Measurements from ENCODE around the gene HNRNPUL2. TPM values are rescaled to one million over a fixed set of nuclear protein-coding genes. Genes with fewer than 3 reads are reported as not detected.
"Not testable (repeated sequence)": the region's sequence is repeated elsewhere in the genome, so short reads cannot be mapped to it uniquely, and the experiment has no call there.

Gene HNRNPUL2
- polyA plus RNA-seq, 1 donor: 65.1 TPM

DNA sequence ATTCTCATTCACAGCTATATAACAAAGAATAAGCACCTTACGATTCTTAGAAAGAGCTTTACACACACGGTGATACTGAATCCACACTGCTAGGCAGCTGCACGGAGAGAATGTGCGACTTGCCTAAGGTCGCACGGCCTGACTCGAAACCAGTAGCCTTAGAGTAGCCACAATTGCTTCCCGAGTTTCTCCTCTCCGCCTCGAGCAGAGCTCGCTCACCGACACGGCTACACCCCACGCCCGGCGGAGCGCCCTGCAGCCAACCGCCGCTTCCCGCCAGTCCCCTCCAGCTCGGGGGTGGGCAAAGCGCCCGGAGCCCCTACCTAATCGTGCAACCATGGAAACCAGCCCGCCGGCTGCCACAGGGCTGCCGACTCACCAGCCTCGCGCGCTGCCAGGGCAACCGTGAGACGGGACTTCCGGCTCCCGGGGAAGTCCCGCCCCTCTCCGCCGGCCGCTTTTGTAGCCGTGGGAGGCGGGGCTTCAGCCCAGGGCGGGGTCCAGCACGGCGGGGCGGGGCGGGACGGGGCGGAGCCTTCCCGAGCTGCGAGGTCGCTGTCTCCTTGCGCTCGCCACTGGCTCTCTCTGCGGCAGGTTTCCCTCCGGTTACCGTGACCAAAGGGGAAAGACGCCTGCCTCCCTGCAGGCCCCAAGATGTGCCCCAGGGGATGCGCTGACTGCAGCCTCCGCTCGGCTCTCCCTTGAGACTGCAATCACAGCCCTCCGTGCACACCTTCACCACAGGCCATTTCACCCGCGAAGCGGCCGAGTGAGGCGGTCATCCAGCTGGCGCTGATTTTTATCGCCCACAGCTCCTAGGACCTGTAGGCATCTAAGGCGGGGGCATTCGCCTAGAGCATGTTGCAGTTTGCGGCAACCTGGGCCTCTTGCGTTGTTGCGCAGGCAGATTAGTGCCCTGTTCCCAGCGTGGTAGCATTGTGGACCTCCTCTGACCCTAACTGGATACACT lies 21.1 kb downstream of the HNRNPUL2 start:
- H3K27me3 ChIP-seq (ENCODE audit: control insufficient read depth, insufficient read depth, low read length): no peaks in the 10 kb centered on the region
- no peaks in the 10 kb centered on the region for H3K9me3 ChIP-seq (ENCODE audit: control insufficient read depth, low read depth, low read length)
- peaks cover 44% of the 10 kb centered on the region for H3K4me1 ChIP-seq (ENCODE audit: control insufficient read depth, insufficient read depth, low read length)
- peak; percentile 90 to 92 for DNase-seq
- H3K36me3 ChIP-seq (ENCODE audit: control insufficient read depth, insufficient read depth, low read length): peaks cover 20% of the 10 kb centered on the region
- peak overlapping the region; percentile 81 for H3K27ac ChIP-seq (ENCODE audit: low read length)
- whole genome bisulfite sequencing (ENCODE audit: insufficient coverage, low lambda C conversion rate): 0% methylated on average over 2 of the region's 73 CpGs
- peak overlapping the region; percentile 90 for H3K4me3 ChIP-seq (ENCODE audit: low read length)

DNA sequence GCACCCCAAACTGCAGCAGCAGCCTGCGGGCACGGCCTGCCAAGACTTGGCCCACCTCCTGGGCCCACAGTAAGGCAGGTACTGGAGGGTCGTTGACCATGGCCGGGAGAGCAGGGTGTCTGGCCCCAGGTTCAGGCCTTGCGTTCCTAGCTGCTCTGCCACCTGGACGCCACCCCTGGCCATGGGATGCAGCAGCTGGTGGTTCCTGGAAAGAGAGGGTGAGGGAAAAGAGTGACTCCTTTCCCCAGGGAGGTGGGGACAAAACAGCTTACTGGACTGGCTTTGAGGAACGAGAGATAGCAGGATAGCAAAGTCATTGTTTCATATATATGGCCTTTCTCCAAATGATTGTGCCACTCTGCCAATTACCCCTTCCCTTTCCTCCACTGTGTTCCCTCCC lies 21.8 kb downstream of the HNRNPUL2 start:
- Histone ChIP-seq H3K36me3 (ENCODE audit: control insufficient read depth, insufficient read depth, low read length) (peaks cover 17% of the 10 kb centered on the region), H3K9me3 (ENCODE audit: control insufficient read depth, low read depth, low read length) (no peaks in the 10 kb centered on the region), H3K27ac (ENCODE audit: low read length) (peak overlapping the region; percentile 81), H3K4me1 (ENCODE audit: control insufficient read depth, insufficient read depth, low read length) (peaks cover 42% of the 10 kb centered on the region), H3K4me3 (ENCODE audit: low read length) (peak overlapping the region; percentile 90), H3K27me3 (ENCODE audit: control insufficient read depth, insufficient read depth, low read length) (no peaks in the 10 kb centered on the region)
- WGBS (ENCODE audit: insufficient coverage, low lambda C conversion rate): no CpG with 5 or more reads among the region's 7 CpGs
- DNase-seq: peak in 1 of 2 donors; percentile 37

DNA sequence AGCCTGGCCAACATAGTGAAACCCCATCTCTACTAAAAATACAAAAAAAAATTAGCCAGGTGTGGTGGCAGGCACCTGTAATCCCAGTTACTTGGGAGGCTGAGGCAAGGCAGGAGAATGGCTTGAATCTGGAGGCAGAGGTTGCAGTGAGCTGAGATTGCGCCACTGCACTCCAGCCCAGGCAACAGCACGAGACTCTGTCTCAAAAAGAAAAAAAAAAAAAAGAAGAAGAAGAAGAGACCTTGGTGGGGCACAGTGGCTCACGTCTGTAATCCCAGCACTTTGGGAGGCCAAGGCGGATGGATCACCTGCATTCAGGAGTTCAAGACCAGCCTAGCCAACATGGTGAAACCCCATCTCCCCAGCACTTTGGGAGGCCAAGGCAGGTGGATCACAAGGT lies 23.3 kb downstream of the HNRNPUL2 start:
- not testable (repeated sequence) for DNase-seq; H3K4me3 ChIP-seq (ENCODE audit: low read length); H3K27ac ChIP-seq (ENCODE audit: low read length); H3K27me3 ChIP-seq (ENCODE audit: control insufficient read depth, insufficient read depth, low read length); H3K9me3 ChIP-seq (ENCODE audit: control insufficient read depth, low read depth, low read length)
- WGBS (ENCODE audit: insufficient coverage, low lambda C conversion rate): no CpG with 5 or more reads among the region's 4 CpGs
- Histone ChIP-seq H3K4me1 (ENCODE audit: control insufficient read depth, insufficient read depth, low read length) (peaks cover 35% of the 10 kb centered on the region), H3K36me3 (ENCODE audit: control insufficient read depth, insufficient read depth, low read length) (peaks cover 13% of the 10 kb centered on the region)

- peaks cover 19% of the 10 kb centered on the region for H3K4me1 ChIP-seq (ENCODE audit: control insufficient read depth, insufficient read depth, low read length)
- H3K36me3 ChIP-seq (ENCODE audit: control insufficient read depth, insufficient read depth, low read length): peaks cover 11% of the 10 kb centered on the region
- no CpG with 5 or more reads among the region's 11 CpGs for WGBS (ENCODE audit: insufficient coverage, low lambda C conversion rate)
- no peaks in the 10 kb centered on the region for H3K9me3 ChIP-seq (ENCODE audit: control insufficient read depth, low read depth, low read length)
- no peak overlapping the region for H3K27ac ChIP-seq (ENCODE audit: low read length)
- DNase-seq: no peak
- H3K27me3 ChIP-seq (ENCODE audit: control insufficient read depth, insufficient read depth, low read length): no peaks in the 10 kb centered on the region
- H3K4me3 ChIP-seq (ENCODE audit: low read length): no peak overlapping the region
Observed at GRCh38 chr11:62702246-62702645, 25.0 kb downstream of the HNRNPUL2 start.

DNA sequence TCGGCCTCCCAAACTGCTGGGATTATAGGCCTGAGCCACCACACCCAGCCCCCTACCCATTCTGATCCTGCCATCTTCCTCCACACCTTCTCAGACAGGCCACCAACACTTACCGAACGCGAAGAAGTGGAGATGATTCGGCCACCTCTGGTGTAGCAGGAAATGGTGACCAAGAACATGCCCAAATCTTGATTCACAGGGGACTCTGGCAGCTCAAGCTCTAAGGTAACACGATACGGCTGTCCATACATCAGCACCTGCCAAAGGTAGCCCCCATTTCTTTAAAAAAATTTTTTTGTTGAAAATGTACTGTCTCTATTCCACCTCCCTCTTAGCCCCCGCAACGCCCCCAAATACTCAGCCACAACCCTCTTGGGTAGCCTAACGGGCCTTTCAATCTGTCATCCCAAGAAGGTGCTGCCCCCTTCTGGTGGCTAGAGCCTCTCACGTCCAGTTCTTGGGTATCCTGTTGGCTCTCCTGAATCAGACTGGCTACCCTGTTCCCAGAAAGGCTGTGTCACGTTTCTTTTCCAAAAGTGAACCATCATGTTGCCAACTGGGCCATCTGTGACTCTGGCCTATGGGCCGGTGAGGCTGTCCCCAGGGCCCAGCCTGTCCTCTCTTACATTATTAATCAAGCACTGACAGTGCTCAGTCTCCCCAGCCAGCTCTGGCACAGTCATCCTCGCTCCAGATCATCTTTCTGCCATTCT lies 32.6 kb downstream of the HNRNPUL2 start:
- H3K36me3 ChIP-seq (ENCODE audit: control insufficient read depth, insufficient read depth, low read length): peaks cover 40% of the 10 kb centered on the region

DNA sequence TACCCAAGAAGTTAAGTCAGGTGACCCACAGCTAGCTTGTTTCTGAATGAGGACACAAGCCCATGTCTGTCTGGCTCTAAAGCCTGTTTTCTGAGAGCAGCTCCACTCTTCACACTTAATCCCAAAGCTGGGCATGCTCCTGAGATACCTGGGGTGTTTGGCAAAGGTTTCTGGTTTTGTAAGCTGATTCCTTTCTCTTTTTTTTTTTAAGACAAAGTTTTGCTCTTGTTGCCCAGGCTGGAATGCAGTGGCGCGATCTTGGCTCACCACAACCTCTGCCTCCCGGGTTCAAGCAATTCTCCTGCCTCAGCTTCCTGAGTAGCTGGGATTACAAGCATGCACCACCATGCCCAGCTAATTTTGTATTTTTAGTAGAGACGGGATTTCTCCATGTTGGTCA lies 33.6 kb downstream of the HNRNPUL2 start:
- not testable (repeated sequence) for H3K27me3 ChIP-seq (ENCODE audit: control insufficient read depth, insufficient read depth, low read length); H3K9me3 ChIP-seq (ENCODE audit: control insufficient read depth, low read depth, low read length); H3K4me1 ChIP-seq (ENCODE audit: control insufficient read depth, insufficient read depth, low read length); DNase-seq; H3K27ac ChIP-seq (ENCODE audit: low read length); H3K4me3 ChIP-seq (ENCODE audit: low read length)
- peaks cover 40% of the 10 kb centered on the region for H3K36me3 ChIP-seq (ENCODE audit: control insufficient read depth, insufficient read depth, low read length)
- no CpG with 5 or more reads among the region's 4 CpGs for WGBS (ENCODE audit: insufficient coverage, low lambda C conversion rate)

More for the DNA sequence above, 32.6 kb downstream of the HNRNPUL2 start:
- Histone ChIP-seq H3K27ac (ENCODE audit: low read length) (no peak overlapping the region), H3K4me1 (ENCODE audit: control insufficient read depth, insufficient read depth, low read length) (no peaks in the 10 kb centered on the region), H3K4me3 (ENCODE audit: low read length) (no peak overlapping the region), H3K9me3 (ENCODE audit: control insufficient read depth, low read depth, low read length) (no peaks in the 10 kb centered on the region), H3K27me3 (ENCODE audit: control insufficient read depth, insufficient read depth, low read length) (no peaks in the 10 kb centered on the region)
- peak in 1 of 2 donors; percentile 49 for DNase-seq
- no CpG with 5 or more reads among the region's 14 CpGs for WGBS (ENCODE audit: insufficient coverage, low lambda C conversion rate)

DNA sequence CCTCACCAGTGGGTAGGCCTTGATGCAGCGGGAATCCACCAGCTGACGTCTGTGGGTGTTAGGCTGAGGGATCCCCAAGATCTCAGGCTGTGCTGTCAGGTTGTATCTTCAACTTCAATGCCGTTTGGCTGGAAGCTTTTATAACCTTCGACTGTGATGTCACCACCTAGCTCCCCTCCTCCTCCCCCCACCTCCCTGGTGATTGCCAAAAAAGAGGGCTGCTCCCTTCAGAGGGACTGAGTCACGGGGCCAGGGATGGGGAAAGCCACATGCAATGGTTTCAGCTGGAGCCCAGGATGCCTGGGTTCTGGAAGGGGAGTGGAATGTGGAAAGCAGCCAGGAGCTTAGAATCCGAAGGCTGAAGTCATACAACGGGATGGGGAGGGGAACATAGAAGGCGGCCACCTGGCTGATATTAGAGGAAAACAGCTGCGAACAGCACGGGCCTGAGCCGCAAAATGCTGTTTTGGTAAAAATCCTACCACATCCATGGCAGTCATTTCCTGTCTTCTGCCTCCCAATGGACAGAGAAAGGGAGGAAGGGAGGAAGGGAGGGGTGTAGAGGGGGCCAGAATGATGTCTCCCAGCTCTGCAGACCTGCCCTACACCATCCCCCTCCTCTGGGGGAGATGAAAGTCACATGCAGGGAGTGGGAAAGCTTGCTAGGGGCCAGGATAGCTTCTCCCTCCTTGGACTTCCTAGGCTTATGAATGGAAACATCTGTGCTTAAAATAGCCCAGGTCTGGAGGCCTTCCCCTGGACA lies 37.7 kb downstream of the HNRNPUL2 start, which contains the start of gene LRRN4CL:
TSS of gene LRRN4CL (minus strand) at position 110 of the 763 bp plus-strand sequence. CDS start 1,022 bp downstream, outside the sequence.
- peak in 1 of 2 donors; percentile 46 for DNase-seq
- peaks cover 4% of the 10 kb centered on the region for H3K9me3 ChIP-seq (ENCODE audit: control insufficient read depth, low read depth, low read length)
- peak within 1 kb of the TSS; percentile 34 for H3K4me3 ChIP-seq (ENCODE audit: low read length)
- H3K4me1 ChIP-seq (ENCODE audit: control insufficient read depth, insufficient read depth, low read length): no peaks in the 10 kb centered on the region
- H3K36me3 ChIP-seq (ENCODE audit: control insufficient read depth, insufficient read depth, low read length): peaks cover 40% of the 10 kb centered on the region
- WGBS (ENCODE audit: insufficient coverage, low lambda C conversion rate): no CpG with 5 or more reads among the region's 11 CpGs
- H3K27ac ChIP-seq (ENCODE audit: low read length): peak within 1 kb of the TSS; percentile 67
- H3K27me3 ChIP-seq (ENCODE audit: control insufficient read depth, insufficient read depth, low read length): peaks cover 15% of the 10 kb centered on the region

- no peak for DNase-seq
- Histone ChIP-seq H3K27ac (ENCODE audit: low read length) (no peak overlapping the region), H3K4me3 (ENCODE audit: low read length) (peak overlapping the region; percentile 34), H3K27me3 (ENCODE audit: control insufficient read depth, insufficient read depth, low read length) (peaks cover 15% of the 10 kb centered on the region), H3K9me3 (ENCODE audit: control insufficient read depth, low read depth, low read length) (peaks cover 4% of the 10 kb centered on the region), H3K36me3 (ENCODE audit: control insufficient read depth, insufficient read depth, low read length) (peaks cover 35% of the 10 kb centered on the region), H3K4me1 (ENCODE audit: control insufficient read depth, insufficient read depth, low read length) (no peaks in the 10 kb centered on the region)
- no CpG with 5 or more reads among the region's 1 CpG for WGBS (ENCODE audit: insufficient coverage, low lambda C conversion rate)
Observed at GRCh38 chr11:62688491-62688890, 38.8 kb downstream of the HNRNPUL2 start.

GRCh38 chr11:62687508-62688396 lies 39.5 kb downstream of the HNRNPUL2 start:
- no peaks in the 10 kb centered on the region for H3K4me1 ChIP-seq (ENCODE audit: control insufficient read depth, insufficient read depth, low read length)
- peaks cover 15% of the 10 kb centered on the region for H3K27me3 ChIP-seq (ENCODE audit: control insufficient read depth, insufficient read depth, low read length)
- H3K9me3 ChIP-seq (ENCODE audit: control insufficient read depth, low read depth, low read length): peaks cover 4% of the 10 kb centered on the region
- DNase-seq: peak in 1 of 2 donors; percentile 22
- WGBS (ENCODE audit: insufficient coverage, low lambda C conversion rate): no CpG with 5 or more reads among the region's 74 CpGs
- peak overlapping the region; percentile 34 for H3K4me3 ChIP-seq (ENCODE audit: low read length)
- no peak overlapping the region for H3K27ac ChIP-seq (ENCODE audit: low read length)
- peaks cover 29% of the 10 kb centered on the region for H3K36me3 ChIP-seq (ENCODE audit: control insufficient read depth, insufficient read depth, low read length)
